Measurements from ENCODE around the gene PTX4.

- no peak for TF ChIP-seq CTCF (IDR thresholded peaks at IDR 0.05; ENCODE audit: low read length)
- no peak for TF ChIP-seq EZH2phosphoT487 (IDR thresholded peaks at IDR 0.05; ENCODE audit: low read length)
- no peak for TF ChIP-seq EZH2 (optimal IDR thresholded peaks at IDR 0.05; ENCODE audit: low read depth, low read length)
Observed at GRCh38 chr16:1511662-1512569, 23.2 kb upstream of the PTX4 start.

Data from MM.1S (cell line).